Measurements from ENCODE around the gene TAS2R43. TPM values are rescaled to one million over a fixed set of nuclear protein-coding genes. Genes with fewer than 3 reads are reported as not detected.
A peak's percentile ranks its signal among the peaks of the same experiment; 100 is the strongest.
"Not testable (repeated sequence)": the region's sequence is repeated elsewhere in the genome, so short reads cannot be mapped to it uniquely, and the experiment has no call there.

TAS2R43 gene
- total RNA-seq, 4 donors from 2014 or later: 0.32 to 3.2 (median 2.5) TPM; not detected in 1

DNA sequence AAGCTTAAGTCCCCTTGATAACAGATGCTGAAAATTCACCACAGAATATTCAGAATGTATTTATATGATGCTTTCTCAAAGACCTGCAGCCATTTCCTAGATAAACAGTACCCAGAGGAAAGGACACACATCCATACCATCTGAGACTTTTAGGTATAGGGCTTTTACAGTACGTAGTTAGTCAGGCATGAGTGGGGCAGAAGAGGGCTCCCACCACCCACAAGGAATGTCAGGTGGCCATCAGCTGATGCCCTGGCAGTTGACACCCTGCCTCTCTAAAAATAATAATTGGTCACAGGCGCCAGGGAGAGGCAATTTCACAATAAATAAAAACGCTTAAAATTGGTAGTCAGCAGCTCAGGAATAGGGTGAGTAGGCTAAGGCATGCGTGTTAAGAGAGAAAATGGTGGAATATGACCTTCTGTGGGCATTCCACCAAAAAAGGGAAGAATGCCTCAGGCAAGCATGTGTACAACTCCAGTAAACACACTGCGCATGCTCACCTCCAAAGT lies 22.2 kb downstream of the TAS2R43 start:
- Histone ChIP-seq H3K27ac (no peak overlapping the region), H3K4me3 (no peak overlapping the region), H3K27me3 (no peaks in the 10 kb centered on the region), H3K9me3 (no peaks in the 10 kb centered on the region), H3K4me1 (peaks cover 0 to 16% (median 0%) of the 10 kb centered on the region in 3 donors), H3K36me3 (no peaks in the 10 kb centered on the region)
- no peak for TF ChIP-seq POLR2AphosphoS5 (IDR thresholded peaks at IDR 0.05)
- no peak for TF ChIP-seq POLR2A (IDR thresholded peaks at IDR 0.05)
- 81% methylated on average over 4 to 5 of the region's 5 CpGs for WGBS, 2 donors (ENCODE audit: low coverage in 1 of 2)
- no peak for ATAC-seq

DNA sequence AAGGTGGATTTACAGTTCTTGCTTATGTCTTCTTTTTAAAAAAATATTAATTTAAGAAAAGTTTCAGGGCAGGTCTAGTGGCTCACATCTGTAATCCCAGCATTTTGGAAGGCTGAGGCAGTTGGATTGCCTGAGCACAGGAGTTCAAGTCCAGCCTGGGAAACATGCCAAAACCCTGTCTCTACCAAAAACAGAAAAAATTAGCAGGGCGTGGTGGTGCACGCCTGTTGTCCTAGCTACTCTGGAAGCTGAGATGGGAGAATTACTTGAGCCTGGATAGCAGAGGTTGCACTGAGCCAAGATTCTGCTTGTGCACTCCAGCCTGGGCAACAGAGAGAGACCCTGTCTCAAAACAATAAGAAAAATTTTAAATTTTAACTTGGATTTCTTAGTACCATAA lies 24.6 kb downstream of the TAS2R43 start:
- ATAC-seq: peak; percentile 43
- 2 to 16% methylated on average over 2 of the region's 2 CpGs for WGBS, 2 donors (ENCODE audit: low coverage in 1 of 2)

DNA sequence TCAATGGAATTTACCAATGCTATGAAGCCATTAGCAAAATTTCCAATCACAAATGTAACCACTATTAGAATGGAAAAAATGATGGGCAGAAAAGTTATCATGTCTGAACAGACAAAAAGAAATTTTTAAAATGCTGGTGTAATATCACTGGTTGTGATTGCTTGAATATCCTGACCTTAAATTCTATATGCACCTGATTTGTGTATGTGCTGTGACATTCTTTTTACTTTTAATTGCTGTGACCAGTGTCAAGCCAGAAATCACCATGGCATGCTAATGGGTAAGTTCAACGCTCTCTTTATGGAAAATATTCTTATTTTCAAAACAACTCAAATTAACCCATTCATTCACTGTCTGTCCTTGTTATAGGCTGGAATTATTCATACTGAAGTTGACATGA lies 29.9 kb downstream of the TAS2R43 start, which contains the start of gene TAS2R46:
TSS of gene TAS2R46 (minus strand) at position 101 of the 400 bp plus-strand sequence. CDS start at position 101, 0 bp downstream.
- H3K27ac ChIP-seq, H3K4me1 ChIP-seq, H3K4me3 ChIP-seq, H3K9me3 ChIP-seq, H3K36me3 ChIP-seq, H3K27me3 ChIP-seq, ATAC-seq: not testable (repeated sequence)
- 83 to 100% methylated on average over 1 of the region's 1 CpG for WGBS, 2 donors (ENCODE audit: low coverage in 1 of 2)

More for the DNA sequence above, 24.6 kb downstream of the TAS2R43 start:
- Histone ChIP-seq H3K4me3 (no peak overlapping the region), H3K9me3 (no peaks in the 10 kb centered on the region), H3K27ac (no peak overlapping the region), H3K4me1 (peaks cover 0 to 16% (median 0%) of the 10 kb centered on the region in 3 donors), H3K36me3 (no peaks in the 10 kb centered on the region), H3K27me3 (no peaks in the 10 kb centered on the region)
- TF ChIP-seq, protein P1, sequence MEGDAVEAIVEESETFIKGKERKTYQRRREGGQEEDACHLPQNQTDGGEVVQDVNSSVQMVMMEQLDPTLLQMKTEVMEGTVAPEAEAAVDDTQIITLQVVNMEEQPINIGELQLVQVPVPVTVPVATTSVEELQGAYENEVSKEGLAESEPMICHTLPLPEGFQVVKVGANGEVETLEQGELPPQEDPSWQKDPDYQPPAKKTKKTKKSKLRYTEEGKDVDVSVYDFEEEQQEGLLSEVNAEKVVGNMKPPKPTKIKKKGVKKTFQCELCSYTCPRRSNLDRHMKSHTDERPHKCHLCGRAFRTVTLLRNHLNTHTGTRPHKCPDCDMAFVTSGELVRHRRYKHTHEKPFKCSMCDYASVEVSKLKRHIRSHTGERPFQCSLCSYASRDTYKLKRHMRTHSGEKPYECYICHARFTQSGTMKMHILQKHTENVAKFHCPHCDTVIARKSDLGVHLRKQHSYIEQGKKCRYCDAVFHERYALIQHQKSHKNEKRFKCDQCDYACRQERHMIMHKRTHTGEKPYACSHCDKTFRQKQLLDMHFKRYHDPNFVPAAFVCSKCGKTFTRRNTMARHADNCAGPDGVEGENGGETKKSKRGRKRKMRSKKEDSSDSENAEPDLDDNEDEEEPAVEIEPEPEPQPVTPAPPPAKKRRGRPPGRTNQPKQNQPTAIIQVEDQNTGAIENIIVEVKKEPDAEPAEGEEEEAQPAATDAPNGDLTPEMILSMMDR (IDR thresholded peaks at IDR 0.05): no peak
- TF ChIP-seq POLR2AphosphoS5 (IDR thresholded peaks at IDR 0.05): no peak
- no peak for TF ChIP-seq EP300 (IDR thresholded peaks at IDR 0.05)
- no peak for TF ChIP-seq POLR2A (IDR thresholded peaks at IDR 0.05)

- no peaks in the 10 kb centered on the region for H3K4me1 ChIP-seq
- no peaks in the 10 kb centered on the region for H3K9me3 ChIP-seq
- TF ChIP-seq POLR2A (IDR thresholded peaks at IDR 0.05): no peak
- TF ChIP-seq, protein P1 (IDR thresholded peaks at IDR 0.05): no peak
- TF ChIP-seq POLR2AphosphoS5 (IDR thresholded peaks at IDR 0.05): no peak
- no peak for TF ChIP-seq EP300 (IDR thresholded peaks at IDR 0.05)
- H3K36me3 ChIP-seq: no peaks in the 10 kb centered on the region
- no peaks in the 10 kb centered on the region for H3K27me3 ChIP-seq
- ATAC-seq: no peak
- H3K27ac ChIP-seq: no peak overlapping the region
- H3K4me3 ChIP-seq: no peak overlapping the region
Measured at GRCh38 chr12:11059784-11060183, 32.3 kb downstream of the TAS2R43 start.

DNA sequence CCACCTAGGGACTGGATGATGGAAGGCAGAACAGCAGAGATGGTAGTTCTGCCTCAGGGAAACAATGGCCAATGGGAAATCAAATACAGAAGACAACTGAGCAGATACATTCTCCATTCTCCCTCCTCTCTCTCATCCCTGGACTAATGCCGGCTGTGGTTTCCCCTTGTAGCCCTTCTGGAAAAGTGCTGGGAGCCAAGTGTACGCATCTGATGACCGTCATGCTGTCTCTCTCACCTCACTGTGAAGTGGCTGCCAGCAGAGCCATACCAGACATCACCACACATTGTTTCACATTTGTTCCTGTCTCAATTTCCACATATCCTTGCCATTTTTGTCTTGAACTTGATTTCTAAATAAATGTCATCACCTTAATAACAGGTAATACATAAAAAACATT lies 33.1 kb downstream of the TAS2R43 start:
- Histone ChIP-seq H3K4me3 (no peak overlapping the region), H3K4me1 (no peaks in the 10 kb centered on the region), H3K27me3 (no peaks in the 10 kb centered on the region), H3K9me3 (no peaks in the 10 kb centered on the region), H3K27ac (no peak overlapping the region), H3K36me3 (no peaks in the 10 kb centered on the region)
- 90 to 98% methylated on average over 2 to 3 of the region's 3 CpGs for WGBS, 2 donors (ENCODE audit: low coverage in 1 of 2)
- TF ChIP-seq, protein P1 (IDR thresholded peaks at IDR 0.05): no peak
- no peak for TF ChIP-seq POLR2A (IDR thresholded peaks at IDR 0.05)
- no peak for TF ChIP-seq POLR2AphosphoS5 (IDR thresholded peaks at IDR 0.05)
- no peak for TF ChIP-seq EP300 (IDR thresholded peaks at IDR 0.05)
- ATAC-seq: no peak

DNA sequence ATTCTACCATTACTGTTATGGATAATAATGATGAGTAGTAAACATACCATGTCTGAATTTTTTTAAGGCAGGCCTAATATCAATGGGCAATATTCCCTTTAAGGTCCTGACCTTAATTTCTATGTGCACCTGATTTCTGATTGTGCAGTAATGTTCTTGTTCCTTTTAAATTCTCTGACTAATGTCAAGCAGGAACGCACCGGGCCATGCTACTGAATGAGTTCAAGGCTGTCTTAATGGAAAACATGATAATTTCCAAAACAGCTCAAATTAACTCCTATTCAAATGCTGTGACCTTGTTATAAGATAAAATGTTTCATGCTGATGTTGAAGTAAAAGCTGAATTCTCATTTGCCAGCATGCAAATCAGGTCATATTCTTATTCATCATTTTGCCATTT lies 36.8 kb downstream of the TAS2R43 start:
- H3K4me3 ChIP-seq: no peak overlapping the region
- TF ChIP-seq, protein P1 (IDR thresholded peaks at IDR 0.05): no peak
- TF ChIP-seq POLR2A (IDR thresholded peaks at IDR 0.05) (no peak), EP300 (IDR thresholded peaks at IDR 0.05) (no peak), POLR2AphosphoS5 (IDR thresholded peaks at IDR 0.05) (no peak)
- ATAC-seq: no peak

GRCh38 chr12:11049806-11050531 lies 42.1 kb downstream of the TAS2R43 start:
- not testable (repeated sequence) for ATAC-seq, H3K27me3 ChIP-seq, H3K27ac ChIP-seq, H3K4me3 ChIP-seq
- H3K9me3 ChIP-seq: peaks cover 0 to 13% (median 0%) of the 10 kb centered on the region in 3 donors
- 90 to 92% methylated on average over 2 to 6 of the region's 7 CpGs for WGBS, 2 donors (ENCODE audit: low coverage in 1 of 2)
- H3K36me3 ChIP-seq: peaks cover 0 to 27% of the 10 kb centered on the region in 2 donors
- peaks cover 0 to 14% (median 2%) of the 10 kb centered on the region in 3 donors for H3K4me1 ChIP-seq

More for the DNA sequence above, 36.8 kb downstream of the TAS2R43 start:
- H3K9me3 ChIP-seq: peaks cover 0 to 7% (median 0%) of the 10 kb centered on the region in 3 donors
- no peak overlapping the region for H3K27ac ChIP-seq
- 82 to 95% methylated on average over 2 of the region's 2 CpGs for WGBS, 2 donors (ENCODE audit: low coverage in 1 of 2)
- H3K4me1 ChIP-seq: no peaks in the 10 kb centered on the region
- H3K36me3 ChIP-seq: peaks cover 0 to 5% of the 10 kb centered on the region in 2 donors
- no peaks in the 10 kb centered on the region for H3K27me3 ChIP-seq

GRCh38 chr12:11041366-11041765 lies 50.7 kb downstream of the TAS2R43 start:
- H3K4me1 ChIP-seq, ATAC-seq, H3K27me3 ChIP-seq, H3K27ac ChIP-seq, H3K4me3 ChIP-seq, H3K9me3 ChIP-seq: not testable (repeated sequence)
- WGBS, 2 donors (ENCODE audit: low coverage in 1 of 2): 60 to 100% methylated on average over 2 of the region's 2 CpGs
- peaks cover 0 to 18% of the 10 kb centered on the region in 2 donors for H3K36me3 ChIP-seq

All from gastroesophageal sphincter (tissue), 4 donors.